DMS 273 treated with DMSO at 0.1 percent for 48 hours (cell line): Measurements from ENCODE around the gene GRK5.
A peak's percentile ranks its signal among the peaks of the same experiment; 100 is the strongest.

ENCODE experiments used
- DNase-seq: peaks from one replicate; lab custom pipeline; 2025; lab: John Stamatoyannopoulos, UW

The GRK5 gene

GRCh38 chr10:119316002-119316358, 108.6 kb downstream of the GRK5 start:
- DNase-seq = no peak

GRCh38 chr10:119316729-119317097, 109.3 kb downstream of the GRK5 start:
- DNase-seq = no peak

- no peak for DNase-seq
These were observed 111.2 kb downstream of the GRK5 start for GRCh38 chr10:119318411-119319160.

- no peak for DNase-seq
These were observed 112.0 kb downstream of the GRK5 start for GRCh38 chr10:119319161-119319919.

- DNase-seq = no peak
These were observed 112.5 kb downstream of the GRK5 start for GRCh38 chr10:119319920-119320258.

- DNase-seq = no peak
These were observed 113.6 kb downstream of the GRK5 start for GRCh38 chr10:119320981-119321380.

GRCh38 chr10:119323085-119324016, 116.0 kb downstream of the GRK5 start:
- no peak for DNase-seq

- no peak for DNase-seq
These were observed 117.8 kb downstream of the GRK5 start for GRCh38 chr10:119325131-119325530.

GRCh38 chr10:119326167-119326566, 118.8 kb downstream of the GRK5 start:
- DNase-seq = no peak

- no peak for DNase-seq
These were observed 119.8 kb downstream of the GRK5 start for GRCh38 chr10:119327096-119327745.

- DNase-seq = no peak
These were observed 120.9 kb downstream of the GRK5 start for GRCh38 chr10:119328223-119328622.

- no peak for DNase-seq
These were observed 123.0 kb downstream of the GRK5 start for GRCh38 chr10:119330342-119330741.

GRCh38 chr10:119331061-119331460, 123.7 kb downstream of the GRK5 start:
- DNase-seq = no peak

- peak; percentile 44 for DNase-seq
These were observed 125.9 kb downstream of the GRK5 start for GRCh38 chr10:119333146-119333792.

GRCh38 chr10:119335671-119336353, 128.4 kb downstream of the GRK5 start:
- DNase-seq = no peak

GRCh38 chr10:119336599-119336998, 129.2 kb downstream of the GRK5 start:
- DNase-seq = no peak

GRCh38 chr10:119337223-119337622, 129.9 kb downstream of the GRK5 start:
- DNase-seq = no peak

GRCh38 chr10:119337796-119338432, 130.5 kb downstream of the GRK5 start:
- DNase-seq = no peak

- DNase-seq = no peak
These were observed 131.7 kb downstream of the GRK5 start for GRCh38 chr10:119339109-119339508.

- no peak for DNase-seq
These were observed 133.6 kb downstream of the GRK5 start for GRCh38 chr10:119340893-119341458.
